ENCODE data around the gene POMT1. TPM values are rescaled to one million over a fixed set of nuclear protein-coding genes. Genes with fewer than 3 reads are reported as not detected.
"Not testable (repeated sequence)": the region's sequence is repeated elsewhere in the genome, so short reads cannot be mapped to it uniquely, and the experiment has no call there.

POMT1 gene
- total RNA-seq, 1 donor from 2014 or later: 46.7 TPM

- H3K27ac Mint-ChIP-seq (ENCODE audit: unreplicated experiment): no peak overlapping the region
- peaks cover 33% of the 10 kb centered on the region for H3K36me3 Mint-ChIP-seq (ENCODE audit: low read depth)
- no peak for DNase-seq (ENCODE audit: low spot score)
- no peak overlapping the region for H3K4me3 Mint-ChIP-seq (ENCODE audit: unreplicated experiment)
- H3K4me1 Mint-ChIP-seq (ENCODE audit: low read depth): no peaks in the 10 kb centered on the region
- no peaks in the 10 kb centered on the region for H3K9me3 Mint-ChIP-seq (ENCODE audit: low read depth)
- TF ChIP-seq, protein P1, sequence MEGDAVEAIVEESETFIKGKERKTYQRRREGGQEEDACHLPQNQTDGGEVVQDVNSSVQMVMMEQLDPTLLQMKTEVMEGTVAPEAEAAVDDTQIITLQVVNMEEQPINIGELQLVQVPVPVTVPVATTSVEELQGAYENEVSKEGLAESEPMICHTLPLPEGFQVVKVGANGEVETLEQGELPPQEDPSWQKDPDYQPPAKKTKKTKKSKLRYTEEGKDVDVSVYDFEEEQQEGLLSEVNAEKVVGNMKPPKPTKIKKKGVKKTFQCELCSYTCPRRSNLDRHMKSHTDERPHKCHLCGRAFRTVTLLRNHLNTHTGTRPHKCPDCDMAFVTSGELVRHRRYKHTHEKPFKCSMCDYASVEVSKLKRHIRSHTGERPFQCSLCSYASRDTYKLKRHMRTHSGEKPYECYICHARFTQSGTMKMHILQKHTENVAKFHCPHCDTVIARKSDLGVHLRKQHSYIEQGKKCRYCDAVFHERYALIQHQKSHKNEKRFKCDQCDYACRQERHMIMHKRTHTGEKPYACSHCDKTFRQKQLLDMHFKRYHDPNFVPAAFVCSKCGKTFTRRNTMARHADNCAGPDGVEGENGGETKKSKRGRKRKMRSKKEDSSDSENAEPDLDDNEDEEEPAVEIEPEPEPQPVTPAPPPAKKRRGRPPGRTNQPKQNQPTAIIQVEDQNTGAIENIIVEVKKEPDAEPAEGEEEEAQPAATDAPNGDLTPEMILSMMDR (IDR thresholded peaks at IDR 0.05): no peak
- no peaks in the 10 kb centered on the region for H3K27me3 Mint-ChIP-seq (ENCODE audit: low read depth)
Observed at GRCh38 chr9:131511880-131512279, 9.2 kb downstream of the POMT1 start.

- H3K4me1 Mint-ChIP-seq (ENCODE audit: low read depth): no peaks in the 10 kb centered on the region
- H3K4me3 Mint-ChIP-seq (ENCODE audit: unreplicated experiment): no peak overlapping the region
- H3K36me3 Mint-ChIP-seq (ENCODE audit: low read depth): peaks cover 36% of the 10 kb centered on the region
- no peak overlapping the region for H3K27ac Mint-ChIP-seq (ENCODE audit: unreplicated experiment)
- H3K9me3 Mint-ChIP-seq (ENCODE audit: low read depth): no peaks in the 10 kb centered on the region
- no peak for DNase-seq (ENCODE audit: low spot score)
- no peaks in the 10 kb centered on the region for H3K27me3 Mint-ChIP-seq (ENCODE audit: low read depth)
- TF ChIP-seq, protein P1 (IDR thresholded peaks at IDR 0.05): no peak
Observed at GRCh38 chr9:131513177-131513576, 10.5 kb downstream of the POMT1 start.

DNA sequence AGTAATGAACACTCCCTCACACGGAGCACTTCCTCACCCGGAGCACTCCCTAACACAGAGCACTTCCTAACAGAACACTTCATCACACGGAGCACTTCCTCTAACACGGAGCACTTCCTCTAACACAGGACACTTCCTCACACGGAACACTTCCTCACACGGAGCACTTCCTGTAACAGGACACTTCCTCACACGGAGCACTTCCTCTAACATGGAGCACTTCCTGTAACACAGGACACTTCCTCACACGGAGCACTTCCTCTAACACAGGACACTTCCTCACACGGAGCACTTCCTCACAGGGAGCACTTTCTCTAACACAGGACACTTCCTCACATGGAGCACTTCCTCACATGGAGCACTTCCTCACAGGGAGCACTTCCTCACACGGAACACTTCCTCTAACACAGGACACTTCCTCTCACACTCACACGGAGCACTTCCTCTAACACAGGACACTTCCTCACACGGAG lies 12.9 kb downstream of the POMT1 start:
- H3K9me3 Mint-ChIP-seq (ENCODE audit: low read depth); H3K4me3 Mint-ChIP-seq (ENCODE audit: unreplicated experiment); DNase-seq (ENCODE audit: low spot score); H3K27ac Mint-ChIP-seq (ENCODE audit: unreplicated experiment); H3K4me1 Mint-ChIP-seq (ENCODE audit: low read depth); H3K27me3 Mint-ChIP-seq (ENCODE audit: low read depth): not testable (repeated sequence)
- peaks cover 39% of the 10 kb centered on the region for H3K36me3 Mint-ChIP-seq (ENCODE audit: low read depth)

DNA sequence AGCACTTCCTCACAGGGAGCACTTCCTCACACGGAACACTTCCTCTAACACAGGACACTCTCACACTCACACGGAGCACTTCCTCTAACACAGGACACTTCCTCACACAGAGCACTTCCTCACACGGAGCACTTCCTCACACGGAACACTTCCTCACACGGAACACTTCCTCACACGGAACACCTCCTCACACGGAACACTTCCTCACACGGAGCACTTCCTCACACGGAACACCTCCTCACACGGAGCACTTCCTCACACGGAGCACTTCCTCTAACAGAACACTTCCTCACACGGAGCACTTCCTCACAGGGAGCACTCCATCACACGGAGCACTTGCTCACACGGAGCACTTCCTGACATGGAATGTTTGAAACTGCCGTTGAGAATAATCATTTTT lies 13.4 kb downstream of the POMT1 start:
- peaks cover 36% of the 10 kb centered on the region for H3K36me3 Mint-ChIP-seq (ENCODE audit: low read depth)
- H3K4me1 Mint-ChIP-seq (ENCODE audit: low read depth): no peaks in the 10 kb centered on the region
- TF ChIP-seq, protein P1 (IDR thresholded peaks at IDR 0.05): no peak
- H3K4me3 Mint-ChIP-seq (ENCODE audit: unreplicated experiment): no peak overlapping the region
- DNase-seq (ENCODE audit: low spot score): no peak
- H3K27ac Mint-ChIP-seq (ENCODE audit: unreplicated experiment): no peak overlapping the region
- no peaks in the 10 kb centered on the region for H3K27me3 Mint-ChIP-seq (ENCODE audit: low read depth)
- no peaks in the 10 kb centered on the region for H3K9me3 Mint-ChIP-seq (ENCODE audit: low read depth)

- Mint-ChIP-seq H3K9me3 (ENCODE audit: low read depth) (no peaks in the 10 kb centered on the region), H3K27me3 (ENCODE audit: low read depth) (no peaks in the 10 kb centered on the region), H3K4me3 (ENCODE audit: unreplicated experiment) (no peak overlapping the region), H3K27ac (ENCODE audit: unreplicated experiment) (no peak overlapping the region), H3K36me3 (ENCODE audit: low read depth) (peaks cover 36% of the 10 kb centered on the region), H3K4me1 (ENCODE audit: low read depth) (no peaks in the 10 kb centered on the region)
- no peak for DNase-seq (ENCODE audit: low spot score)
- TF ChIP-seq, protein P1 (IDR thresholded peaks at IDR 0.05): no peak
Observed at GRCh38 chr9:131516930-131517329, 14.2 kb downstream of the POMT1 start.

DNA sequence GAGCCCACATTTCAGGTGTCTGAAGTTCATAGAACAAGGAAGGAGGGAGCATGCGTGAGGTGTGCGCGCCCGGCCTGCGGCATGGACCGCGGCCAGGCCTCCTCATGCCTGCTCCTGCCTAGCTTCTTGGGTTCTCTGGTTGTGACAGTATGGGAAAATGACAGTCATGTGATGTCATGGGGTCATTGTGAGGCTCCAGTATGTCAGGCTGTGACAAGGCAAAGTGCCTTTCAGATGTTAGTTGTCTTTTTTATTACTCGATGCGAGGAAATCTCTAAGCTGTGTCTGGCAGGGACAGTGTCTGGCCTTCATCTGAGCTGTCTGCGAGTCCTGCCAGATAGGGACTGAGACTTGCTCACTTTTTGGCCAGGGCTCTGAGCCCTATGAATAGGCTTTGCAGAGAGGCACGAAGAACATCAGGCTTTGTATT lies 15.1 kb downstream of the POMT1 start:
- H3K9me3 Mint-ChIP-seq (ENCODE audit: low read depth): no peaks in the 10 kb centered on the region
- DNase-seq (ENCODE audit: low spot score): no peak
- no peak overlapping the region for H3K27ac Mint-ChIP-seq (ENCODE audit: unreplicated experiment)
- peaks cover 34% of the 10 kb centered on the region for H3K36me3 Mint-ChIP-seq (ENCODE audit: low read depth)
- TF ChIP-seq, protein P1 (IDR thresholded peaks at IDR 0.05): no peak
- no peak overlapping the region for H3K4me3 Mint-ChIP-seq (ENCODE audit: unreplicated experiment)
- no peaks in the 10 kb centered on the region for H3K27me3 Mint-ChIP-seq (ENCODE audit: low read depth)
- no peaks in the 10 kb centered on the region for H3K4me1 Mint-ChIP-seq (ENCODE audit: low read depth)

All from chondrocyte (in vitro differentiated cells).